AG04449 (cell line): ENCODE measurements around the gene ARRDC4.

Experiments
- CTCF ChIA-PET: fragments of 350-600 bp; formaldehyde crosslinking; extraction: SDS; loops from one replicate; lab custom pipeline; 2021; ENCODE audit warnings: antibody characterized with exemption; lab: Yijun Ruan, JAX
- POLR2A ChIA-PET: fragments of 400-600, 350-600 bp; formaldehyde crosslinking; extraction: SDS; loops from one replicate; lab custom pipeline; 2020; ENCODE audit warnings: antibody characterized with exemption, inconsistent platforms; lab: Yijun Ruan, JAX
- DNase-seq: peaks from one replicate; pipeline ENCODE4 v3.0.0-alpha.2; 2010; ENCODE audit warnings: low read depth, low spot score
- H3K4me3 ChIP-seq: 2 replicates; pipeline ENCODE4 v1.5.1; 2011; ENCODE audit warnings: low read depth, mild to moderate bottlenecking, control low read depth, low read length
- TF ChIP-seq, protein P1 (sequence below): IDR thresholded peaks from one replicate; pipeline ENCODE4 v1.5.1; 2011; ENCODE audit warnings: mild to moderate bottlenecking, moderate library complexity, low read length, control low read depth, inconsistent platforms; ENCODE audit not compliant: insufficient read depth; ENCODE audit errors: missing control alignments

Gene ARRDC4

GRCh38 chr15:97998307-97999071 is 38.0 kb downstream of the ARRDC4 start:
- POLR2A ChIA-PET: no interaction called here
- CTCF ChIA-PET: interaction anchor here (0.8 kb wide), 2 partner anchors 12 to 17 kb away, joined by 3 read pairs; no protein-coding TSS in a partner anchor

GRCh38 chr15:98000249-98001203 is 40.0 kb downstream of the ARRDC4 start:
- no peak for DNase-seq
- CTCF ChIA-PET: no interaction called here
- POLR2A ChIA-PET: no interaction called here
- TF ChIP-seq, protein P1, sequence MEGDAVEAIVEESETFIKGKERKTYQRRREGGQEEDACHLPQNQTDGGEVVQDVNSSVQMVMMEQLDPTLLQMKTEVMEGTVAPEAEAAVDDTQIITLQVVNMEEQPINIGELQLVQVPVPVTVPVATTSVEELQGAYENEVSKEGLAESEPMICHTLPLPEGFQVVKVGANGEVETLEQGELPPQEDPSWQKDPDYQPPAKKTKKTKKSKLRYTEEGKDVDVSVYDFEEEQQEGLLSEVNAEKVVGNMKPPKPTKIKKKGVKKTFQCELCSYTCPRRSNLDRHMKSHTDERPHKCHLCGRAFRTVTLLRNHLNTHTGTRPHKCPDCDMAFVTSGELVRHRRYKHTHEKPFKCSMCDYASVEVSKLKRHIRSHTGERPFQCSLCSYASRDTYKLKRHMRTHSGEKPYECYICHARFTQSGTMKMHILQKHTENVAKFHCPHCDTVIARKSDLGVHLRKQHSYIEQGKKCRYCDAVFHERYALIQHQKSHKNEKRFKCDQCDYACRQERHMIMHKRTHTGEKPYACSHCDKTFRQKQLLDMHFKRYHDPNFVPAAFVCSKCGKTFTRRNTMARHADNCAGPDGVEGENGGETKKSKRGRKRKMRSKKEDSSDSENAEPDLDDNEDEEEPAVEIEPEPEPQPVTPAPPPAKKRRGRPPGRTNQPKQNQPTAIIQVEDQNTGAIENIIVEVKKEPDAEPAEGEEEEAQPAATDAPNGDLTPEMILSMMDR: no peak
- no peak overlapping the region for H3K4me3 ChIP-seq

More at GRCh38 chr15:97998307-97999071, 38.0 kb downstream of the ARRDC4 start:
- TF ChIP-seq, protein P1: no peak
- no peak for DNase-seq
- H3K4me3 ChIP-seq: no peak overlapping the region

DNA sequence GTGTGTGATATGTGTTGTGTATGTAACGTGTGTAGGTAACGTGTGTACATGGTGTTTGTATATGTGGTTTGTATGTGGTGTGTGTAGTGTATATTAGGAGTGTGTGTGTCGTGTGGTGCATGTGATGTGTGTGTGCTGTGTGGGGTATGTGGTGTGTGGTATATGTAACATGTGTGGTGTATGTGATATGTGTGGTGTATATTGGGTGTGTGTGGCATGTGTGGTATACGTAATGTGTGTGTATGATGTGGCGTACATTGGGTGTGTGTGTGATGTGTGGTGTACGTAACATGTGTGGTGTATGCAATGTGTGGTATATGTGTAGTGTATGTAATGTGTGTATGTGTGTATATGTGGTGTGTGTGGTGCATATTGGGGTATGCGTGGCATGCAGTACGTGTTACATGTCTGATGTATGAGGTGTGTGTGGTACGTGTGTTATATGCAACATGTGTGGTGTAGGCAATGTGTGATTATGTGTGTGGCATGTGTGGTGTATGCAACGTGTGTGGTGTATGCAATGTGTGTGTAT is 41.2 kb downstream of the ARRDC4 start:
- ChIA-PET POLR2A (no interaction called here), CTCF (no interaction called here)
- TF ChIP-seq, protein P1: no peak

DNA sequence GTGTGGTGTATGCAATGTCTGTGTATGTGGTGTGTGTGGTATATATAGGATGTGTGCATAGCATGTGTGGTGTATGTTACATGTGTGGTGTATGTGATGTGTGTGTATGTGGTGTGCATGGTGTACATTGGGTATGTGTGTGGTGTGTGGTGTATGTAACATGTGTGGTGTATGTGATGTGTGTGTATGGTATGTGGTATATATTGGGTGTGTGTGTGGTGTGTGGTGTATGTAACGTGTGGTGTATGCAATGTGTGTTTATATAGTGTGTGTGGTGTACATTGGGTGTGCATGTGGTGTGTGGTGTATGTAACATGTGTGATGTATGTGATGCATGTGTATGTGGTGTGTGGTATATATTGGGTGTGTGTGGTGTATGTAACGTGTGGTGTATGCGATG is 41.9 kb downstream of the ARRDC4 start:
- POLR2A ChIA-PET: no interaction called here
- DNase-seq: no peak
- CTCF ChIA-PET: no interaction called here
- H3K4me3 ChIP-seq: no peak overlapping the region
- TF ChIP-seq, protein P1: no peak

More for the DNA sequence above, 41.2 kb downstream of the ARRDC4 start:
- no peak for DNase-seq
- H3K4me3 ChIP-seq: no peak overlapping the region

GRCh38 chr15:98002866-98003265 is 42.4 kb downstream of the ARRDC4 start:
- POLR2A ChIA-PET: no interaction called here
- CTCF ChIA-PET: no interaction called here
- DNase-seq: no peak

More at GRCh38 chr15:98002866-98003265, 42.4 kb downstream of the ARRDC4 start:
- TF ChIP-seq, protein P1: no peak
- no peak overlapping the region for H3K4me3 ChIP-seq
